PC-9 (cell line): ENCODE measurements around the gene SAMD5. TPM values are rescaled to one million over a fixed set of nuclear protein-coding genes. Genes with fewer than 3 reads are reported as not detected.

Source experiments
- BruUV-seq: library from RNA; stranded (reverse); fragments of 400-500 nt; replicated peaks from 2 replicates; lab custom pipeline; 2021; lab: Mats Ljungman, UMichigan
- CTCF ChIA-PET: fragments of 300-600 bp; sonication (Branson Sonifier 250); formaldehyde crosslinking; loops from one replicate; lab custom pipeline; 2022; ENCODE audit warnings: antibody characterized with exemption; lab: Charles Lee
- POLR2A ChIA-PET: fragments of 300-600 bp; sonication (Branson Sonifier 250); formaldehyde crosslinking; loops from one replicate; lab custom pipeline; 2022; ENCODE audit warnings: antibody characterized with exemption; ENCODE audit not compliant: unreplicated experiment; lab: Charles Lee
- DNase-seq, 2 experiments: peaks; one replicate each; pipeline versions ENCODE4 v3.0.0 to v3.0.0-alpha.2; 2015 to 2022; ENCODE audit warnings: mixed read lengths in 1 of 2
- H2AFZ ChIP-seq: fragments of 200-600 bp; sonication (generic); 2 replicates; pipeline ENCODE4 v1.8.1; 2017; ENCODE audit warnings: antibody characterized with exemption
- H3F3A ChIP-seq: fragments of 200-600 bp; sonication (generic); 2 replicates; pipeline ENCODE4 v1.8.1; 2017; ENCODE audit warnings: antibody characterized with exemption, mild to moderate bottlenecking, low read depth; ENCODE audit not compliant: insufficient read depth
- H3K27ac ChIP-seq: fragments of 200-600 bp; sonication (generic); 2 replicates; pipeline ENCODE4 v1.6.1; 2016; ENCODE audit warnings: mixed run types
- H3K27me3 ChIP-seq: fragments of 200-600 bp; sonication (generic); 2 replicates; pipeline ENCODE4 v1.6.1; 2016; ENCODE audit warnings: low read depth, mixed run types; ENCODE audit not compliant: insufficient read depth
- H3K36me3 ChIP-seq: fragments of 200-600 bp; sonication (generic); 2 replicates; pipeline ENCODE4 v1.6.1; 2016; ENCODE audit warnings: low read depth, mixed run types
- H3K4me1 ChIP-seq: fragments of 200-600 bp; sonication (generic); replicated peaks from 2 replicates; pipeline ENCODE4 v1.6.1; 2016; ENCODE audit warnings: mixed run types; ENCODE audit not compliant: insufficient read depth
- H3K4me2 ChIP-seq: fragments of 200-600 bp; sonication (generic); 2 replicates; pipeline ENCODE4 v1.6.1; 2017; ENCODE audit warnings: mixed run types
- H3K4me3 ChIP-seq: fragments of 200-600 bp; sonication (generic); 2 replicates; pipeline ENCODE4 v1.6.1; 2016; ENCODE audit warnings: mixed run types
- H3K79me2 ChIP-seq: fragments of 200-600 bp; sonication (generic); 2 replicates; pipeline ENCODE4 v1.6.1; 2017; ENCODE audit warnings: low read depth, mixed run types
- H3K9me2 ChIP-seq: fragments of 200-600 bp; sonication (generic); 2 replicates; pipeline ENCODE4 v1.8.1; 2017; ENCODE audit warnings: mild to moderate bottlenecking; ENCODE audit not compliant: insufficient read depth
- H3K9me3 ChIP-seq: fragments of 200-600 bp; sonication (generic); 2 replicates; pipeline ENCODE4 v1.8.1; 2016; ENCODE audit warnings: low read depth; ENCODE audit not compliant: insufficient read depth
- H4K20me1 ChIP-seq: fragments of 200-600 bp; sonication (generic); 2 replicates; pipeline ENCODE4 v1.8.1; 2017; ENCODE audit not compliant: insufficient read depth
- CTCF ChIP-seq: fragments of 200-600 bp; sonication (generic); conservative IDR thresholded peaks from 2 replicates; pipeline ENCODE4 v1.6.1; 2017; ENCODE audit warnings: mixed run types, antibody characterized with exemption, mild to moderate bottlenecking, moderate library complexity
- EZH2 ChIP-seq: fragments of 200-600 bp; sonication (generic); IDR thresholded peaks from 2 replicates; pipeline ENCODE4 v1.8.0; 2017; ENCODE audit warnings: antibody characterized with exemption, low read depth
- intact Hi-C: fragments of 100-400 bp; cut with micrococcal nuclease; formaldehyde crosslinking; loops from one replicate; pipeline ENCODE4 v1.10.0; 2022; ENCODE audit not compliant: unreplicated experiment
- total RNA-seq: library from RNA; stranded (reverse); gene quantifications from 2 replicates; pipeline ENCODE4 v1.2.3, GENCODE V29; 2021

SAMD5 gene
- total RNA-seq, 1 experiment from 2014 or later, result 1.2 TPM

- Histone ChIP-seq H3K27ac (no peak overlapping the region), H3K9me3 (no peaks in the 10 kb centered on the region), H3F3A (no peaks in the 10 kb centered on the region), H3K4me1 (no peaks in the 10 kb centered on the region), H4K20me1 (no peaks in the 10 kb centered on the region), H3K36me3 (no peaks in the 10 kb centered on the region), H3K27me3 (no peaks in the 10 kb centered on the region), H3K9me2 (no peaks in the 10 kb centered on the region), H3K4me3 (no peak overlapping the region), H3K4me2 (no peak overlapping the region), H3K79me2 (no peaks in the 10 kb centered on the region), H2AFZ (no peak overlapping the region)
- intact Hi-C loops, result no loop called here
- TF ChIP-seq EZH2, result no peak
- TF ChIP-seq CTCF, result no peak
- BruUV-seq, result no TSS peak
- ChIA-PET CTCF (no interaction called here), POLR2A (no interaction called here)
- no peak for DNase-seq
Measured at GRCh38 chr6:147569788-147570187, 61.3 kb downstream of the SAMD5 start.

GRCh38 chr6:147570681-147571080 is 62.2 kb downstream of the SAMD5 start:
- no peak overlapping the region for H2AFZ ChIP-seq
- H3K79me2 ChIP-seq, result no peaks in the 10 kb centered on the region
- H3K9me3 ChIP-seq, result no peaks in the 10 kb centered on the region
- no peaks in the 10 kb centered on the region for H4K20me1 ChIP-seq
- no peaks in the 10 kb centered on the region for H3K36me3 ChIP-seq
- ChIA-PET POLR2A (no interaction called here), CTCF (no interaction called here)
- intact Hi-C loops, result no loop called here
- DNase-seq, result no peak
- no peak overlapping the region for H3K4me3 ChIP-seq
- TF ChIP-seq CTCF (no peak), EZH2 (no peak)
- no peak overlapping the region for H3K4me2 ChIP-seq
- H3K4me1 ChIP-seq, result no peaks in the 10 kb centered on the region
- BruUV-seq, result no TSS peak
- H3F3A ChIP-seq, result no peaks in the 10 kb centered on the region
- H3K9me2 ChIP-seq, result no peaks in the 10 kb centered on the region
- H3K27ac ChIP-seq, result no peak overlapping the region
- H3K27me3 ChIP-seq, result no peaks in the 10 kb centered on the region

- H3K4me1 ChIP-seq, result no peaks in the 10 kb centered on the region
- CTCF ChIA-PET, result no interaction called here
- no peaks in the 10 kb centered on the region for H3K36me3 ChIP-seq
- H3K9me2 ChIP-seq, result no peaks in the 10 kb centered on the region
- H4K20me1 ChIP-seq, result no peaks in the 10 kb centered on the region
- H3F3A ChIP-seq, result no peaks in the 10 kb centered on the region
- intact Hi-C loops, result no loop called here
- no peak overlapping the region for H3K4me3 ChIP-seq
- no TSS peak for BruUV-seq
- H3K79me2 ChIP-seq, result no peaks in the 10 kb centered on the region
- TF ChIP-seq EZH2 (no peak), CTCF (no peak)
- DNase-seq, result no peak
- no peak overlapping the region for H2AFZ ChIP-seq
- H3K4me2 ChIP-seq, result no peak overlapping the region
- no peak overlapping the region for H3K27ac ChIP-seq
- H3K9me3 ChIP-seq, result no peaks in the 10 kb centered on the region
- no peaks in the 10 kb centered on the region for H3K27me3 ChIP-seq
- POLR2A ChIA-PET, result no interaction called here
Measured at GRCh38 chr6:147577488-147577887, 69.0 kb downstream of the SAMD5 start.
